Stimulated activated CD4-positive, alpha-beta T cell treated with anti-CD3 and anti-CD28 coated beads, Interleukin-12 subunit alpha, Interleukin-12 subunit beta, amount 100 ng/mL, for 48 hours (primary cell): Measurements from ENCODE around the gene PA2G4.
"Not testable (repeated sequence)": the region's sequence is repeated elsewhere in the genome, so short reads cannot be mapped to it uniquely, and the experiment has no call there.

Experiments
- DNase-seq, 3 donors: peaks; one replicate each; pipeline ENCODE4 v3.0.0-alpha.2; 2020; ENCODE audit warnings: low read depth in 2 of 3, low spot score in 1 of 3

Gene PA2G4

DNA sequence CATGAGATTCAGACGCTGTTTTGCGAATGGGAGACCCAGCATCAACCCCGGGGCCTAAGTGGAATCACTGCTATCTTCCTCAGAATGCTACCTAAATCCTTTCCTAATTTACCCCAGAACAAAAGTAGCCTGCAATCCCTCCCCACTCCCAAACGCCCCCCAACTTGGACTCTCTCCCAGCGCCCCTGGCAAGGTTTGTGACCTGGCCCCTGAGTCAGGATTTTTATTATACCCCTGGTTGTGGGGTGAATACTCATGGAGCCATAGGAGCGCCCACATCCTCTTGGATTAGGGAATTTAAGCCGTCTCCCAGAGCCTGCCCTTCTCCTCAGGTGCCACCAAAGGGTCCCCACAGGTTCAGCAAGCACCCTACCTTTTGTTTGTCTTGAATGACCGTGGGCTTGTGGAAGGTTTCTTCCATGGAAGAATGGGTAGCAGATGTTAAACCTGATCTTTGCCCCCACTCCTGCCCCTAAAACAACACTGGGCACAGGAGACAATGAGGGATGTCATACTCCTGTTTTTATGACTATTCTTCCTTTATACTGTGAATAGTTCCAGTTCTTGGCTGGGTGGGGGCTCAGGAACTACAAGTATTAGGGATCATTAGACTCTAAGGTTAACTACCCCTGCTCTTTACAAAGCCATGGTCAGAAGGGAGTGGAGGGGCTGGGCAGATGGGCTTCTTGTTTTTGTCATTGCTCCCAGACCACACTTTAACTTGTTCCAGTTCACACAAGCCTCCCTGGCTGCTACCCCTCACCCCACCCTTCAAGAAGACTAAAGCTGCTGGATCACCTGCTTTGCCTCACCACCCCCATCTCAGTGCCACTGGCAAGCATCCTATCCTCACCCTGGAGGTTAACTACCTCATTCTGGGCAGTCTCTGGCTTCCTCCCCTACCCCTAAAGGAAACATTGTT is 48.7 kb downstream of the PA2G4 start:
- DNase-seq, result no peak

DNA sequence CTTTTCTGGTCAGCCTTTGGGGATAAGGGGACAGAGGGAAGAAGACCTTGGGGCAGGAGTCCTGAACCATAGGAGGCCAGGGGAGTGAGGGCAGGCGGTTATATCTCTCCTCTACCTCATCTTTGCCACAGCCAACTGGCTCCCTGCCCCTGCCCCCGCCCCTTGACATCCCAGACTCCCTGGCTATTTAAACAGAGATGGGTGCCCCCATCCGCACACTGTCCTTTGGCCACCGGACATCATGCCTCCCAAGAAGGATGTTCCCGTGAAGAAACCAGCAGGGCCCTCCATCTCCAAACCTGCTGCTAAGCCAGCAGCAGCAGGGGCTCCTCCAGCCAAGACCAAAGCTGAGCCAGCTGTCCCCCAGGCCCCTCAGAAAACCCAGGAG is 49.3 kb downstream of the PA2G4 start:
- DNase-seq, result no peak

DNA sequence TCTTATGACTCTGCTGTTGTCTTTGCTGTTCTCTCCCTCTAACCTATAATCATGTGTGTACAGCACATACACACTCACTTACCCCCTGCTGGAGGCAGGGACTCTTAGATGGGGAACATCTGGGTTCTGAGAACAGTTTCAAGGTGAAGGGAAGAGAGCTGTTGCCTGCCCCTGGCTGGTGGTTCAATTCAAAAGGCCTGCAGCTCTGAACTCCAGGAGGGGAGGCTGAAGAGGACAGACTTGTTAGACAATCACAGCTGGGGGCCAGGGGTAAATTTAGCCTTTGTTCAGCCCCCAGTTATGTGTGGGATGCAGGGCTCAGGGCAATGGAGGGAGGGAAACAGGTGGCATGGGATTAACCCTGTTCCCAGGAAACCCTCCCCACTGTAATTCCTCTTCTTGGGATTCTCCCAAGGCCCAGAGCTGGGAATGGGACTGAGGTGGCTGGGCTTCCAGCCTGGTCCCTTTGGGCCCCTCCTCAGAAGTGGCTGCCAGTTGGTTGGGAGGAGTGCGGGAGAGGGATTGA is 50.0 kb downstream of the PA2G4 start:
- DNase-seq, result no peak

DNA sequence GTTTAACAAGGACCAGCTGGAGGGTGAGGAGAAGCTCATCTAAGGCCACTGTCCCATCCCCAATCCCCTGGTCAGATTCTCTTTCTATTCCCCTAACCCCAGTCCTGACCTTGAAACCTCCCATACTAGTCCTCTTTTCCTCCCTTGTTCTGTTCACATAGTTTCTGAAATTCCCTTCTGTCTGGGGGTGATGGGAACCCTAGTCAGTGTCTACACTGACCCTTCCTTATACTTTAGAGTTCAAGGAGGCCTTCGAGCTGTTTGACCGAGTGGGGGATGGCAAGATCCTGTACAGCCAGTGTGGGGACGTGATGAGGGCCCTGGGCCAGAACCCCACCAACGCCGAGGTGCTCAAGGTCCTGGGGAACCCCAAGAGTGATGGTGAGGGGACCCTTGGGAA is 50.5 kb downstream of the PA2G4 start:
- no peak for DNase-seq

DNA sequence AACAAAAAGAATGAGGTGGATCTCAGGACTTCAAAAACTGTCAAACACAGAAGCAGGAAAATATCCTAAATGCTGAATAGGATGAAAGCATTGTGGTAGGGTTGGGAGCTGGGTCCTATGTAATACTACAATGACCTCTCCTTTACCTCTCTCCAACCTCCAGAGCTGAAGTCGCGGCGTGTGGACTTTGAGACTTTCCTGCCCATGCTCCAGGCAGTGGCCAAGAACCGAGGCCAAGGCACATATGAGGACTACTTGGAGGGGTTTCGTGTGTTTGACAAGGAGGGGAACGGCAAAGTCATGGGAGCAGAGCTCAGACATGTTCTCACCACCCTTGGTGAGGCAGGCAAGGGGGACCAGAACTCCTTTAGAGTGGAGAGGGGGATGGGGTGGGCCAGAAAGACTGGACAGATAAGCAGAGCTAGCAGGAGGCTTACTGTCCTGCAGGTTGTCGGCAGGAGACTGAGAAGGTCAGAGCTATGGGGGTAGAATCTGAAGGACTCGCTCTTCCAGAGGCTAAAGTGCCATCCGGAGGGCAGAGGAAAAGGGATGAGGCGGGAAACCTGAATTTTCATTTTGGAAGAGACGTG is 51.0 kb downstream of the PA2G4 start:
- no peak for DNase-seq

DNA sequence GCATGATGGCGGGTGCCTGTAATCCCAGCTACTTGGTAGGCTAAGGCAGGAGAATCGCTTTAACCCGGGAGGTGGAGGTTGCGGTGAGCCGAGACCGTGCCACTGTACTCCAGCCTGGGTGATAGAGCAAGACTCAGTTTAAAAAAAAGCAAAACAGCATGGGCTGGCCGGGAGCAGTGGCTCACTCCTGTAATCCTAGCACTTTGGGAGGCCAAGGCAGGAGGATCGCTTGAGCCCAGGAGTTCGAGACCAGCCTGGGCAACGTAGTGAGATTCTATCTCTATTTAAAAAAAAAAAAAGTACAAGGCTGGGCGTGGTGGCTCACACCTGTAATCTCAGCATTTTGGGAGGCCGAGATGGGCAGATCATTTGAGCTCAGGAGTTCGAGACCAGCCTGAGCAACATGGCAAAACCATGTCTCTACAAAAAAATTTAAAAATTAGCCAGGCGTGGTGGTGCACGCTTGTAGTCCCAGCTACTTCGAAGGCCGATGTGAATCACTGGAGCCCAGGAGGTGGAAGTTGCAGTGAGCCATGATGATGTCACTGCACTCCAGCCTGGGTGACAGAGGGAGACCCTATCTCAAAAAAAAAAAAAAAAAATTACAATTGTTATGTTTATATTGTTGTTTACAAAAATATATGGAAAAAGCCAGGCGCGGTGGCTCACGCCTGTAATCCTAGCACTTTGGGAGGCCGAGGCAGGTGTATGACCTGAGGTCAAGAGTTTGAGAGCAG is 52.3 kb downstream of the PA2G4 start:
- not testable (repeated sequence) for DNase-seq

DNA sequence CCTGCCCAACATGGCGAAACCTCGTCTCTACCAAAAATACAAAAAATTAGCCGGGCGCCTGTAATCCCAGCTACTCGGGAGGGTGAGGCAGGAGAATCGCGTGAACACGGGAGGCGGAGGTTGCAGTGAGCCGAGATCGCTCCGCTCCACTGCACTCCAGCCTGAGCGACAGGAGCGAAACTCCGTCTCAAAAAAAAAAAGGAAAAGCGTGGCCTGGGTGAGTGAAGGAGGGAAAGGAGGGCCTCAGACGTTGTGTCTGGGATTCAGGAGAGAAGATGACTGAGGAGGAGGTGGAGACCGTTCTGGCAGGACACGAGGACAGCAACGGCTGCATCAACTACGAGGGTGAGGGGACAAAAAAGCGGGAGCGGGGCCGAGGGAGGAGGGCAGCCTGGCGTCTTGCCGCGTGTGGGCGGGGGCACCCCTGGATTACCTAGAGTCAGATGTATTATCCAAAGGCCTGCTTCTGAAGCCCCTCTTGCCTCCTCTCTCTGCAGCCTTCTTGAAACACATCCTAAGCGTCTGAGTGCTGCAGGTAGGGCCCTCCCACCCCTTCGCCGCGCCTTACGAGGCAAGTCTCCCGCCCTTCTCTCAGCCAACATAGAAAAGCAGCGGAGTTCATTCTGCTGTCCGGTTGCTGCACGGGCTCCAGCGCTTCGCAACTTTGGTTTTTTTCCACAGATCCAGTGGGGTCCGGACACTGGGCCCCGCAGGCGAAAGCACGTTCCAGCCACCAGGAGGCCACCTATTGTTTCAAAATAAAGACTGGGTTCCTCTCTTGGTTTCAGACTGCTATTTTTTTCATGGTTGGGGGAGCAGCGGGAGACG is 53.1 kb downstream of the PA2G4 start:
- peak in 2 of 3 donors; percentile 35 to 50 for DNase-seq

DNA sequence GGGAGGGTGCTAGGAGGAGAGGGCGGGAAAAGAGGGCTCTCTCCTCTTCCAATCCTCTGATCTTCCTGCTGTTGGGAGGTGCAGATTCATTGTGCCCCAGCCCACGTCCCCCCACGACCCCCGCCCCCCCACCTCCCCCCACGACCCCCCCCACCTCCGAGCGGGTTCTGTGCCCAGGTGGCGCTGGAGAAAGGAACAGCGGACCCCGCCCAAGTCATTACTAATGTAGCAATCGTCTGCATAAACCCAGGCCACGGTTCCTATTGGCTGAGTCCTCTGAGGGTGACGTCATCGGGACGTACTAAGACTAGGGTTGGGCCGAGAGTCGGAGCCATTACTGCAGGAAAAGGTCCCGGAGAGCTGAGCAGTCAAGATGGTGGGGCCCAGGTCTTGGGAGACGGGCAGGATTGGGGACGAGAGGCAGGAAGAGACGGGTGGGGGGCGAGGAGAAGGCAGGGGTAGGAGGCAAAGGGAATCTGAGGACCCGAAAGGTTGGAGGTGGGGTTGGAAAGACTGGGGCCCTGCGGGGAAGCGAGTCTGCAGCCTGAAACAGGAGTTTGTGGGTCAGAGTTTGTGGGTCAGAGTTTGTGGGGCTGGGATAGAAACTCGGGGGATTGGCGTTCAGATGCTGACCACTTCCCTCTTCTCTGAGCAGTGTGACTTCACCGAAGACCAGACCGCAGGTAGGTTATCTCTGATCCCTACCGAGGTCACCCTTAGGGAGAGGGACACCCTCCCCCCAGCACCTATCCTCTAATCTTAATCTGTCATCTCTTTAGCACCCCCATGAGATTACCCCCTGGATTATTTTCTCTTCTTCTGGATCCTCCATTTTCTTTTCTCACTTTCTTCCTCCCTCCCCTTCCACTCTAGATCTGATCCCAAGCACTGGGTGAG is 53.9 kb downstream of the PA2G4 start, which contains the start of gene MYL6:
Gene MYL6, plus strand, starts transcription at position 331 of the 897 bp plus-strand sequence. Its CDS starts 43 bp downstream, at position 374.
- DNase-seq, result peak; percentile 89 to 93 (median 89)

DNA sequence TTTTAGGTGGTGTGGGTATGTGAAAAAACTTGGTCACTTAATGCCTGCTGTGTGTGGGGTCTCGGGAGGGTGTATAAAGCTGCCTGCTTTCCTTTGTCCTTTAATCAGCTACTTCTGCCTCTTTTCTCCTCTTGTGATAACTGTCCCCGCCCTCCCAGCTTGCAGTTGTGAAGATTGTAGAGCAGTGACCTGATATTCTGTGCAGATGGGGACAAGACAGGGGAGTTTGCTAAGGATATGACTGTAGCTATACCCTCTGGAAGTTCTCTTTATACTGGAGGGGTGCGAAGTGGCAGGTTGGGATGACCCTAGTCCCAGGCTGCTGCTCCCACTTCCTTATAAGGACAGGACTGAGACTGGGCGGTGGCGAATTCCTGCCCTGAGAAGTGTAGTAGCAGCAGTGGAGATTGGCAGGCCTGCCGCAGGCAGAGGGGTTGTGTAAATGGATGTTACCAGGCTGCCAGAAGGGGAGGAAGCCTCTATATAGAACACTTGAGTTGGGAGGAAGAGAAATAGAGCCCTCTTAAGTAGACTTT is 54.6 kb downstream of the PA2G4 start:
- peak in 1 of 3 donors; percentile 23 for DNase-seq

DNA sequence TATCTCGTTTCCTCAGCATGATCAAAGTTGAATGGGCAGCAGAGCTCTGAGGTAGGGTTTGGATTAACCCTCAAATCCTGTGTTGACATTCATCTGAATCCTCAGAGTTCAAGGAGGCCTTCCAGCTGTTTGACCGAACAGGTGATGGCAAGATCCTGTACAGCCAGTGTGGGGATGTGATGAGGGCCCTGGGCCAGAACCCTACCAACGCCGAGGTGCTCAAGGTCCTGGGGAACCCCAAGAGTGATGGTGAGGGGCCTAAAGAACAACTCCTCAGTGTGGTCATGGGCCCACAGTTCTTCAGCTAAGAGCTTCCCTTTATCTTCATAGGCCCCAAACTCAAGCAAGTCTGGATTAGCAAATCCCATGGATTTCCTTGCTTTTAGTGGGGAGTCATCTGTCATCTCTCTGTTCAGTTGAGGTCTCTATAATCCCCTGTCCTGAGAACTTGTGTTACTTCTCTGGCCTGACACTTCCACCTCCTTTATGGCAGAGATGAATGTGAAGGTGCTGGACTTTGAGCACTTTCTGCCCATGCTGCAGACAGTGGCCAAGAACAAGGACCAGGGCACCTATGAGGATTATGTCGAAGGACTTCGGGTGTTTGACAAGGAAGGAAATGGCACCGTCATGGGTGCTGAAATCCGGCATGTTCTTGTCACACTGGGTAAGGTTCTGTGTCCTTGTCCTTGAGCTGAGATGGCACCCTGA is 55.3 kb downstream of the PA2G4 start:
- DNase-seq, result no peak

DNA sequence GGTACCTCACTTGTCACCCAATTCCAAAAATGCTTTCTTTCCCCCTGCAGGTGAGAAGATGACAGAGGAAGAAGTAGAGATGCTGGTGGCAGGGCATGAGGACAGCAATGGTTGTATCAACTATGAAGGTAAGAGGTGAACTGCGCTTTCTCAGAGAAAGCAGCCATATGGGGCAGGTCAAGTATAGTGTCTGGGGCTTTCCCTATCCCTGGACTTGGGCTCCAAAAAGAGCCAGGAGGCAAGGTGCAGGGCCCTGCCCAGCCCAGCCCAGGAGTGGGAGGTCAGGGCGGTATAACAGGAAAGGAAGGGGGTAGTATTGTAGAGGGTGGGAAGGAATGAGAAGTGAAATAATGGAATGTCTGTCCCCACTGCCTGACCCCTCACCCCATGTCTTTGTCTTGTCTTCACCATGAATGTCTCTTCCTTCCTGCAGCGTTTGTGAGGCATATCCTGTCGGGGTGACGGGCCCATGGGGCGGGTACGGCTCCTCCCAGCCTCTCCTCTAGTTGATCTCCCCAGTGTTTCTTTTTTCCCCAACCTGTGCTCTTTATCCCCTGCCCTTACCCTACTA is 55.9 kb downstream of the PA2G4 start:
- peak in 2 of 3 donors; percentile 29 to 48 for DNase-seq

DNA sequence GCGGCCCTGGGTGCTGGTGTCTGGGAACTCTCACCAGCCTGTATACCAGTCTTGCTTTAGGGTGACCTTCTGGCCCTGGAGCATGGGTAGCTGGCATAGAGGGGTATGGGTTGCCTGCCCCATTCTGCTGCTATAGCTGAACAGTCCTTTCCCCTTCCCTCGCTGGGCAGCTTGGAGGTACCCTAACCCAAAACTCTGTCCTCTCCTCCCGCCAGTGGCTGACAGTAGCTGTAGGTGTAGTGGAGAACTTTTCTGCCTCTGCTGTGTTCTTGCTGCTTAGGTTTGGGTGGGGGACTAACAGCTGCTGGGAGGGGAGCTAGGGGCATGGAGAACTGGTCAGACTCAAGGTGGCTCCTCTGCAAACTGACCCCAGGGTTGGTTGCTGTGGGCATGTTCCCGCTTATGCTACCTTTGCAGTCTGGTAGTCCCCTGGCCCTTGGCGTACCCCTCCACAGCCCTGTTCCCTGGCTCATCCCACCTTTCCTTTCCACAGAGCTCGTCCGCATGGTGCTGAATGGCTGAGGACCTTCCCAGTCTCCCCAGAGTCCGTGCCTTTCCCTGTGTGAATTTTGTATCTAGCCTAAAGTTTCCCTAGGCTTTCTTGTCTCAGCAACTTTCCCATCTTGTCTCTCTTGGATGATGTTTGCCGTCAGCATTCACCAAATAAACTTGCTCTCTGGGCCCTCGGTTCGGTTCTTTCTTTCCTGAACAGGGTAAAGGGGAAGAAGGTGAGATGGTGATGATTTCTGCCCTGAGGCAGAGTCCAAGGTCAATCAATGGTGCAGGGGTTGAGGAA is 56.7 kb downstream of the PA2G4 start:
- DNase-seq, result no peak

DNA sequence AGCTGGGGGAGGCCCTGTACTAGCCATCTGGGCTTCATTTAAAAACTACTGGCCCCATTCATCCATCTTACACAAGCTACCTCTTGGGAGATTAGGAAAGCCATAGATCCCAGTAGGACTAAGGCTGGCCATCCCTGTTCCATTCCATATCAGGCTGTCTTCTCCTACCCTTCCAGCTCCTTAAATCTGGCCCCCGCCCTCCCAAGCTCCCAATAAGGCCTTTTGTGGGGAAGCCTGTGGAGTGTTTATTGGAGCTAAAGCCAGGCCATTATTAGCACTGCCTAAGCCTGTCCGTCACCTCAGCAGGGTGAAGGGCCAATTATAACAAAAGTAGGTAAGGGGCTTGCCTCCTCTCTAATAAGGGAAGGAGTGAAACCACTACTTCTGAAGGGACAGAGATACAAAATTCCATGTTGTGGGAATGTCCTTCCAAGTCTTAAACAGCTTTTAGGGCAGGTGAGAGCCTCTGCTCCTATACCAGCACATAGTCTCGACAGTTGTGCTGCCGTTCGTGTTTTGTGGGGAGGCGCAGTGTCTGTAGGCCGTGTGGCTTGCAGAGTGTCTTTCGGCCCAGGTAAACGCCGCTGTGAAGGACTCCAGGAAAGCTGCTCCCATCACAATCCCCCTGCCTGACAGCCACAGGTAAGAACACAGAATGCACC is 57.5 kb downstream of the PA2G4 start:
- no peak for DNase-seq

DNA sequence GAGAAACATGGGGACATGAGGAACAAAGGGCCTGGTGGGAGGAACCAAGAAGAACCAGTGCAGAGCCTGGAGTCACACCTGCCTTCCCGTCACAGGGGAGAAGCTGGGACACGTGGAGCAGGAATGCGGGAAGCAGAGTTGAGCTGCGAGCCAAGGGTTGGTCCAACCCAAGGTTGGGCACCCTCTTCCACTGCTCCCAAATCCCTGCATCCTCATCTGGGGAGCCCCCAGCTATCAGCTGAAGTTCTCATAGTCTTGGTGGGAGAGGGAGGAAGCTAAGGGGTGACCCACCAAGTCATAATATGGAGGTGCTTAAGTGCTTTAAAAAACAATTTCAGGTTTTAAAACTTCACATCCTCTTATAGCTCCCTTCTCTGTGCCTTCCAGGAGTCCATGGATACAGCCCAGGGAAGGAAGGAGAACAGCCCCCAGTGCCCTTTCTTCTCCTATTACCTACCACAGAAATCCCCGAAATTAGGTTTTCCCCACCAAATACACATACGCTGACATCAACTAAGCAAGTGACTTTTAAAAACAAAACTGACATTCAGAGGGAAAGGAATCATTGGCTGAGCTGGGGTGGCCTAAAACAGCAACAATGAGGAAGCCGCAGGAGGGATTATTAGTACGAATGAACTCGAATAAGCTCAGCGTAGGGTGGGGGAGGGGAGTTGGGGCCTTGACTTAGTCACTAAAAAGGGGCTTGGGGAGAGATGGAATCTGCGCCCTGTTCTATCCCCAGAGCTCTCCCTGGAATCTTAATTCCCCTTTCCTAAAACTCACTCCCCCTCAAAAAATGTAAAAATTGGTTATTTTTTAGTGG is 58.3 kb downstream of the PA2G4 start:
- DNase-seq, result no peak
